ENCODE data around the gene AIP.

DNA sequence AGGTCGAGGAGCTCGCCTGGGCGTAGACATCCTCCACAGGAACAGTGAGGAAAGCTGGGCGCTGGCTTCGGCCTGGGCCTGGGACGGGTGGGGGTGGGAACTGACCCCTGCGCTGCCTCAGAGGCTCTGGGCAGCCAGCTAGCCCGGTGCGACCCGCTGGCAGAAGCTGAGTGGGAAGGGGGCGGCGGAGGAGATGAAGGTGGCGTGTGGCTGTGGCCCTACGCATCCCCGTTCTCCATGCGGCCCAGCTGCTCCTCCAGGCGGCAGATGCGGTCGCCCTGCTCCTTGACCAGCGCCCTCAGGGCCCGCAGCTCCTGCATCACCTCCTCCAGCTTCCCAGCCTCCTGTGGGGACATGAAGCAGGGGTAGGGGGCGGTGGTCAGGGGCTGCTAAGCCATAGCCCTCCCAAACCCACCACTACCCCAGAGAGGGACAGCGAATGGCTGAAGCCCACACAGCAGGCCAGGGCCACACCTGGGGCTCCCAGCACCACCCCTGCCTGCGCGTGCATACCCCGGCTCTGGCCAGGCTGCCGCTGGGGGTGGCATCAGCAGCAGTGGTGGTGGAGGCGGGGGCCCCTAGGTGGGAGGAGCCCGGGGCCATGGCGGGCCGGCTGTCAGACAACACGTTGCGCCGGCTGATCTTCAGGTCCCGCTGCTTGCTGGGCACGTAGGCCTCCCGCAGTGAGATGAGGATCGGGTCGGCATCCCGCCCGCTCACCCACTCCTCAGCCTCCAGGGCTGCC is 44.5 kb upstream of the AIP start:
- no peak for TF ChIP-seq POLR2A (IDR thresholded peaks at IDR 0.05)
- TF ChIP-seq, protein P1, sequence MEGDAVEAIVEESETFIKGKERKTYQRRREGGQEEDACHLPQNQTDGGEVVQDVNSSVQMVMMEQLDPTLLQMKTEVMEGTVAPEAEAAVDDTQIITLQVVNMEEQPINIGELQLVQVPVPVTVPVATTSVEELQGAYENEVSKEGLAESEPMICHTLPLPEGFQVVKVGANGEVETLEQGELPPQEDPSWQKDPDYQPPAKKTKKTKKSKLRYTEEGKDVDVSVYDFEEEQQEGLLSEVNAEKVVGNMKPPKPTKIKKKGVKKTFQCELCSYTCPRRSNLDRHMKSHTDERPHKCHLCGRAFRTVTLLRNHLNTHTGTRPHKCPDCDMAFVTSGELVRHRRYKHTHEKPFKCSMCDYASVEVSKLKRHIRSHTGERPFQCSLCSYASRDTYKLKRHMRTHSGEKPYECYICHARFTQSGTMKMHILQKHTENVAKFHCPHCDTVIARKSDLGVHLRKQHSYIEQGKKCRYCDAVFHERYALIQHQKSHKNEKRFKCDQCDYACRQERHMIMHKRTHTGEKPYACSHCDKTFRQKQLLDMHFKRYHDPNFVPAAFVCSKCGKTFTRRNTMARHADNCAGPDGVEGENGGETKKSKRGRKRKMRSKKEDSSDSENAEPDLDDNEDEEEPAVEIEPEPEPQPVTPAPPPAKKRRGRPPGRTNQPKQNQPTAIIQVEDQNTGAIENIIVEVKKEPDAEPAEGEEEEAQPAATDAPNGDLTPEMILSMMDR (IDR thresholded peaks at IDR 0.05 in 4 of 5, conservative IDR thresholded peaks at IDR 0.05 in 1 of 5), result no peak
